Fibroblast of skin of back (primary cell): ENCODE measurements around the gene PCSK5.
A peak's percentile ranks its signal among the peaks of the same experiment; 100 is the strongest.
"Not testable (repeated sequence)": the region's sequence is repeated elsewhere in the genome, so short reads cannot be mapped to it uniquely, and the experiment has no call there.

Experiments
- DNase-seq: peaks from one replicate; pipeline ENCODE4 v3.0.0-alpha.2; 2013

Gene PCSK5

DNA sequence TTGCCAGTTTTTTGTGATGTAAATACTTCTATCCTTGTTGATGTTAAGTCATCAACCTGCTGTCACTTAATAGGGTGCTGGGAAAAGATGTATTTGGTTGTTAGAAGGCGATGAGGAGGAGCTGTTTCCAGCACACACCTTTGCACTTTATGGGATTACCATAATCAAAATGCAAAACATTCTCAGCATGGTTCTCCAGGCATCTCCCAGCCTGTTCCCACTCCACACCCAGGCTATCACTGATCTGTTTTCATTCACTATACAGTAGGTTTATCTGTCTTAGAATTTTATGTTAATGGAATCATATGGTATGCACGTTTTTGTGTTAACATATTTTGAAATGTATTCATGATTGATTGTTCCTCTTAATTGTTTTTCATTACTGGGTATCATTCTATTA is 35.9 kb downstream of the PCSK5 start:
- no peak for DNase-seq

GRCh38 chr9:75927356-75927755 is 36.9 kb downstream of the PCSK5 start:
- DNase-seq, result no peak

- DNase-seq, result no peak
These were observed 39.7 kb downstream of the PCSK5 start for GRCh38 chr9:75930190-75930589.

- DNase-seq, result peak; percentile 21
These were observed 40.4 kb downstream of the PCSK5 start for GRCh38 chr9:75930730-75931321.

- DNase-seq, result no peak
These were observed 43.5 kb downstream of the PCSK5 start for GRCh38 chr9:75933982-75934381.

DNA sequence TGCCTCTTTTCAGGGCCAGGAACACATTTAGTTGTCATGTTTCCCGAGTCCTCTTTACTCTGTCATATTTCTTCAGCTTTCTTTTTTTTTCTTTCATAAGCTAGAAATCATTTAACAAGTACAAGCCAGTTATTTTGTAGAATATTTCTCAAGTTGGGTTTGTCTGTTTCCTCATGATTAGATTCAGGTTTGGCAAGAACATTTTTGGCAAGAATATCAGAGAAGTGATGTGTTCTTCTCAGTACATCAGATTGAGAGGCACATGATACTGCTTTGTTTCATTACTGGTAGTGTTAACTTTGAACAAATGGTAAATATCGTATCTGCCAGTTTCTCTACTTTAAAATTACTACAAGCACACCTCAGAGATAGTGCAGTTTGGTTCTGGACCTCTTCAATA is 45.1 kb downstream of the PCSK5 start:
- DNase-seq, result no peak

GRCh38 chr9:75937521-75938258 is 47.2 kb downstream of the PCSK5 start:
- DNase-seq, result no peak

DNA sequence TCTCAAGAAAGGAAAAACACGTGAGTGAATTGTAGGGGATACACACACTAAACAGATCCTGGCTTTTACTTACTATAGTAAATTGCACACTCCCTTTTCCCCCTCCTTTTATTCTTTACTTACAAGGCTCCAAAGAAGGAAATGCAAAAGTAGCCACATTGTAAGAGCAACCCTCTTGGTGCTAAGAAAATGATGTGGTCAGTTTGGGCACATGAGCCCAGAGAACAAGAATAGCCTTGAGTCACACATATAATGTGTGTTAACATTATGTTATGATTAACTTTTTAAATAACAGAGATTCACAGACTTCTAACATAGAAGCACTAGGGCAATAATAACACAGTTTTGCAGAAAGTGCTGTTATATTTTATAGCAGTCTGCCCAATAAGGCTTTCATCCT is 48.5 kb downstream of the PCSK5 start:
- peak; percentile 4 for DNase-seq

DNA sequence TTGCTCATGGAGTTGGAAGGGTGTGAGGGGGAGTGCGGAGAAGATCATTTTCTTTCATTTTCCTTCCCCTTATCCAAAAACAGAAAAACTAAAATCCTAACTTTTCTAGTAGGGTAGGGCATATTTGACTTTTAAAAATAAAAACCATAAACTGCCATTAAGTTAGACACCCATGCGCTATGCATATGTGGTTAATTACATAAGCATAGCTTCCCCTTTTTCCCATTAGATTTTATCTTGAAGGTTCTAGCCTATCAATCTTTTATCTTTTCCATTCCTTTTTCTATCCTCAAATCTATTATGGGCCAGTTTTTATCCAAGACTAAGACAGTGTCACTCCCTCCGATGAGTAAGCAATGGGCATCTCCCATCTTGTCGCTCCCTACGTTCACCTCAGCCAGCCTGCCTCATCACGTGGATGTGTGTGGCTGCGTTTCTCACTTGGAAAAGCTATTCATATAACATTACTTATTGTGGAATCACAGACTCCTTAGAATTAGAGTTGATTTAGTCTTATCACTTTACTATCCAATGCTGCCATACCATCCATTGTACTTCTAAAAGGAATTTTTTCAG is 49.2 kb downstream of the PCSK5 start:
- no peak for DNase-seq

- DNase-seq, result no peak
These were observed 50.6 kb downstream of the PCSK5 start for GRCh38 chr9:75941066-75941465.

- no peak for DNase-seq
These were observed 51.3 kb downstream of the PCSK5 start for GRCh38 chr9:75941577-75942311.

DNA sequence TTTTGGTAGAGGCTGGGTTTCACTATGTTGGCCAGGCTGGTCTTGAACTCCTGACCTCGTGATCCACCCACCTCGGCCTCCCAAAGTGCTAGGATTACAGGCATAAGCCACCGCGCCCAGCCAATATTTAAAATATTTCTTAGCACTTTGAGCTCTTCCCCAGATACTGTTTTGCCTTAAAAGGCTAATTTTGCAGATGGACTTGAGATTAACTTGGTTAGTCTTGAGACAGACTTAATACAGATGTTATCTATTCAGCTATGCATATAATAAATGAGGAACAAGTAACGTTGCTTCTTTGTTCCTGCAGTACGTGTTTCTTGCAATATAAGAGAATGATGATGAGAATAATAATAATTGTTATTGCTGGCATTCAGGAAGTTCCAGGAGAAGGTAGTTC is 56.3 kb downstream of the PCSK5 start:
- no peak for DNase-seq

DNA sequence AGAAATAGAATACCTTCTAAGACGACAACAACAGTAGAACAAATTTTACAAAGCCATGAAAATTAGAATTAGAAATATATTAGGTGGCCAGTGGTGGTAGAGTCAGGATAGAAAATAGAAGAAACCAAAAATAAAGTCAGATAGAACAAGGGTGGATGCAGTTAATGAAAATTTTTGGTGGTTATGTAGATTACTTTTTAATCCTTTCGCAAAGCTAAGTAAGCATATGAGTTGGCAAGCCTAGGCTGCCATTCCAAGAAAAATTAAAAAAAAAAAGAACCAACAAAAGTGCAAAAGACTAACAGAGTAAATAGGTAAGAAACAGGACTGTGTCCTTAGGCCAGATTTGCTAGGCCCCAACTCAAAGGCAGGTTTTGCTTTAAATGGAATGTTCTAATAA is 56.8 kb downstream of the PCSK5 start:
- DNase-seq, result no peak

- DNase-seq, result no peak
These were observed 60.5 kb downstream of the PCSK5 start for GRCh38 chr9:75950998-75951397.

DNA sequence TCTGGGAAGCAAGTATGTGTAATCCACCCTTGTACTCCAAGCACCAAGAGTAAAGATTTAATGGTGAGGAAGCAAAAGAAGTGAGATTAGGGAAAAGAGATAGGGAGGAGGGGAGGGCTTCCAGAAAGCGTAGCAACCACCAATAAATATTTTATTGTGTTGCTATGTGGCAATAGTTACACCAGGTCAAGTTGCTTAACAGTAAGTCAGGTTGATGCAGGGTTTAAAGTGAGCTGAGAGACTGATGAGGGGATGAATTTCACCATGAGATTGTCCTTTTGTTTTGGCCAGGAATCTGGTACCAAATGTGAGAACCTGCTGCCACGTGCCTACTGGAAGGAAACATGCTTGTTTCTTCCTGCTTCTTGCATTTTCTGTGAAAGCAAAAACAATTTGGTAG is 62.7 kb downstream of the PCSK5 start:
- no peak for DNase-seq

- no peak for DNase-seq
These were observed 65.7 kb downstream of the PCSK5 start for GRCh38 chr9:75956161-75956560.

DNA sequence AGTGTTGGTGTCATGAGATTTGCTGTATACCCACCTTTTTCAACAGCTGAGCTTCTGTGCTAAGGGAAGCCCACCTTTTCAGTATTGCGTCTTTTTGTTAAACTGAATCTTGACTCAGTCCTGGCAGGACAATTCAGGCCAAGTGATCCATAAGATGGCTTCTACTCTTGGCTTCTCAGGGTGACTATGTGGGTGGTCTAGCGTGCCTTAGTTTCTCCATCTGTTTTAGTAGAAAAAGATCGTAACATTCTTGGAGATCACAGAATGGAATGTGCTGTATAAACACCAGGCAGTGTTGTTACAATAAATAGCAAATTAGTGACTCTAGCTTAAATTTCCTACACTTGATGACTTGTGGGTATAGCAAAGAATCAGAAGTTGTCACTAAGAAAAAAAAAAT is 66.6 kb downstream of the PCSK5 start:
- peak; percentile 37 for DNase-seq

GRCh38 chr9:75958226-75958625 is 67.8 kb downstream of the PCSK5 start:
- no peak for DNase-seq

- no peak for DNase-seq
These were observed 70.1 kb downstream of the PCSK5 start for GRCh38 chr9:75960551-75960950.

DNA sequence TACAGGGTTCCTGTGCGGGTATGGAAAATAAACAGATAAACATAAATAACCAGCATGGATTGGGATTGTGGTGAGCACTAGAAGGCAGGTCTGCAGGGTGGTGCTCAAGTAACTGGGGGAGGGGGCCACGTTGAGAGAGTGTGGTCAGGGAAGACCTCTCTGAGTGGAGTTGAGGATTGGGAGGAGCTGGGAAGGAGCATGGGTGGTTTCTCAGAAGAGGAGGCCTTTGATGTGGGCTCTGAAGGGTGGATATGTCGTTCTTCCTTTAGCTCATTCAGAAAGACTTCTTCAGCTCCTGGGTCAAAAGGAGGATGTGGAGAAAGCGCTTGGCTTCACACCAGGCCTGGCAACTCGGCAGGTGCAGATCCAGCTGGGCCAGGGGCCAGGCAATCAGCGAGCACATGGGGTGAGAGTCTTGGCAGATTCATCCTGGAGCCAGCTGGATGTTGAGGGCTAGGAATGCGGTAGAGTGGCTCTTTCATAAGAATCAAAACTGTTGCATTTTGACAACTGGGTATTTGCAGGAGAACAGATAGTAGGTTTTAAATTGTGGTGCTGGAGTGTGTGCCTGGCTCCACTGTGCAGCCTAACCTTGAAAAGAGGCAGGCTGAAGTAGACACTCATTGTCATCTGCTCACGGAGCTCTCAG is 71.7 kb downstream of the PCSK5 start:
- DNase-seq, result no peak

GRCh38 chr9:75962662-75963036 is 72.2 kb downstream of the PCSK5 start:
- DNase-seq, result no peak

GRCh38 chr9:75963321-75963720 is 72.8 kb downstream of the PCSK5 start:
- DNase-seq, result not testable (repeated sequence)

DNA sequence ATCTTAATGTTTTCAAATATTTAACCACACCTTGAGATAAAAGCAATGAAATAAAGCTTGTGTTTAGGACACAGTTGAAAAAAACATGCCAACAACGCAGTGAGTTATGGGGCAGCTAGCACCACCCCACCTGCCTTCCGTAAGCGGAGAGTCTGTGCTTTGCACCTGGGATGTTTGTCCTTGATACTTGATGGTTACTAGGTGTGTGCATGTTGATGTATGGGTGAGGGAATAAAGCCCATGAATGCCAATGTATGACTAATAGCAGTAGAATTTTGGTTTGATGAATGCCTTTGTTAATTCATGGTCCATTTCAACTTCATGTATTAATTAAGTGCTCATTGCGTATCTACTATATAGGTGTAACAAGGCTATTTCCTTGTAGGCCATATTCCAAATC is 74.0 kb downstream of the PCSK5 start:
- peak; percentile 27 for DNase-seq
